Left lung (tissue), 10 donors: ENCODE results near the gene GNPDA1. TPM values are rescaled to one million over a fixed set of nuclear protein-coding genes. Genes with fewer than 3 reads are reported as not detected.

Experiments used
- ATAC-seq: fragments of 200-7000 bp; cut with Tn5 transposase; one replicate; pipeline ENCODE4 v1.9.1; 2020; ENCODE audit warnings: moderate library complexity
- DNase-seq, 4 donors: peaks; one replicate each; pipeline ENCODE4 v3.0.0-alpha.2; 2013 to 2020
- H3K27ac ChIP-seq, 2 donors: fragments of 200-600 bp; sonication (generic) in 1 of 2; one replicate each; pipeline versions ENCODE4 v1.5.0 to v1.8.0; 2020 to 2021
- H3K27me3 ChIP-seq, 2 donors: fragments of 200-600 bp; sonication (generic) in 1 of 2; one replicate each; pipeline versions ENCODE4 v1.5.0 to v1.8.0; 2020 to 2021
- H3K36me3 ChIP-seq, 2 donors: fragments of 200-600 bp; sonication (generic) in 1 of 2; one replicate each; pipeline versions ENCODE4 v1.5.0 to v1.8.0; 2020 to 2021
- H3K4me1 ChIP-seq, 2 donors: fragments of 200-600 bp; one replicate each; pipeline ENCODE4 v1.8.0; 2021
- H3K4me3 ChIP-seq, 2 donors: fragments of 200-600 bp; sonication (generic) in 1 of 2; one replicate each; pipeline versions ENCODE4 v1.5.0 to v1.8.0; 2020 to 2021; ENCODE audit warnings: mild to moderate bottlenecking in 1 of 2
- H3K9me3 ChIP-seq, 2 donors: fragments of 200-600 bp; sonication (generic) in 1 of 2; one replicate each; pipeline versions ENCODE4 v1.5.0 to v1.8.0; 2020 to 2021
- CTCF ChIP-seq, 2 donors: fragments of 200-600 bp; sonication (generic) in 1 of 2; IDR thresholded peaks; one replicate each; pipeline versions ENCODE4 v1.5.0 to v1.8.0; 2021; ENCODE audit warnings: antibody characterized with exemption in 2 of 2
- intact Hi-C, 2 donors: fragments of 100-400 bp; cut with DNase I; formaldehyde crosslinking; loops; one replicate each; pipeline versions ENCODE4 v1.11.2 to v1.14.2; 2022
- polyA plus RNA-seq, 6 donors: library from polyadenylated mRNA; unstranded; fragments of 120-200 nt; gene quantifications; one replicate each; pipeline ENCODE4 v1.2.1, GENCODE V29; 2013; ENCODE audit not compliant: insufficient read length in 6 of 6
- total RNA-seq, 2 donors: library from RNA; stranded (reverse); fragmentation: NEBNext Ultra II Directional; extraction: Animal tissue kit (Norgen Biotek cat#: 25700); gene quantifications; one replicate each; pipeline ENCODE4 v1.2.1, GENCODE V29; 2021
- donor health status: DM: no; HTN: yes; CAD: no.
- donor health status: DM: no; HTN: no; CAD: no.

GNPDA1 gene
- total and polyA plus RNA-seq, 8 donors = 40.2 to 54.6 (median 42.9) TPM

GRCh38 chr5:142003266-142003800 lies 9.5 kb downstream of the GNPDA1 start:
- ATAC-seq = no peak
- no peak overlapping the region for H3K27ac ChIP-seq
- intact Hi-C loops = no loop called here
- H3K9me3 ChIP-seq = no peaks in the 10 kb centered on the region
- TF ChIP-seq CTCF (IDR thresholded peaks at IDR 0.05) = no peak
- no peaks in the 10 kb centered on the region for H3K27me3 ChIP-seq
- peaks cover 0 to 8% of the 10 kb centered on the region in 2 donors for H3K4me1 ChIP-seq
- H3K4me3 ChIP-seq = no peak overlapping the region
- no peak for DNase-seq
- H3K36me3 ChIP-seq = peaks cover 0 to 92% of the 10 kb centered on the region in 2 donors

- no peaks in the 10 kb centered on the region for H3K4me1 ChIP-seq
- no peaks in the 10 kb centered on the region for H3K27me3 ChIP-seq
- ATAC-seq (no peak), DNase-seq (no peak)
- intact Hi-C loops = no loop called here
- no peak overlapping the region for H3K4me3 ChIP-seq
- H3K36me3 ChIP-seq = peaks cover 0 to 75% of the 10 kb centered on the region in 2 donors
- TF ChIP-seq CTCF (IDR thresholded peaks at IDR 0.05) = no peak
- no peak overlapping the region for H3K27ac ChIP-seq
- H3K9me3 ChIP-seq = no peaks in the 10 kb centered on the region
Observed at GRCh38 chr5:142000704-142001484, 11.9 kb downstream of the GNPDA1 start.

- Histone ChIP-seq H3K27ac (no peak overlapping the region), H3K4me1 (no peaks in the 10 kb centered on the region), H3K9me3 (no peaks in the 10 kb centered on the region), H3K27me3 (no peaks in the 10 kb centered on the region), H3K4me3 (no peak overlapping the region), H3K36me3 (peaks cover 0 to 70% of the 10 kb centered on the region in 2 donors)
- ATAC-seq (no peak), DNase-seq (no peak)
- intact Hi-C loops = no loop called here
- no peak for TF ChIP-seq CTCF (IDR thresholded peaks at IDR 0.05)
Observed at GRCh38 chr5:142000173-142000572, 12.7 kb downstream of the GNPDA1 start.

- no peak for DNase-seq
- no peaks in the 10 kb centered on the region for H3K9me3 ChIP-seq
- H3K4me3 ChIP-seq = no peak overlapping the region
- no peak for ATAC-seq
- no peak overlapping the region for H3K27ac ChIP-seq
- no peaks in the 10 kb centered on the region for H3K4me1 ChIP-seq
- intact Hi-C loops = no loop called here
- H3K27me3 ChIP-seq = no peaks in the 10 kb centered on the region
- H3K36me3 ChIP-seq = peaks cover 0 to 65% of the 10 kb centered on the region in 2 donors
- no peak for TF ChIP-seq CTCF (IDR thresholded peaks at IDR 0.05)
Observed at GRCh38 chr5:141997358-141997960, 15.4 kb downstream of the GNPDA1 start.

GRCh38 chr5:141995656-141996055 lies 17.2 kb downstream of the GNPDA1 start:
- no peaks in the 10 kb centered on the region for H3K27me3 ChIP-seq
- no peak overlapping the region for H3K27ac ChIP-seq
- no peak for TF ChIP-seq CTCF (IDR thresholded peaks at IDR 0.05)
- no peak overlapping the region for H3K4me3 ChIP-seq
- H3K9me3 ChIP-seq = no peaks in the 10 kb centered on the region
- H3K36me3 ChIP-seq = peaks cover 0 to 48% of the 10 kb centered on the region in 2 donors
- intact Hi-C loops = no loop called here
- no peak for ATAC-seq
- no peaks in the 10 kb centered on the region for H3K4me1 ChIP-seq
- no peak for DNase-seq
